Neural progenitor cell (in vitro differentiated cells): ENCODE data around the gene ITPRID1. TPM values are rescaled to one million over a fixed set of nuclear protein-coding genes. Genes with fewer than 3 reads are reported as not detected.

Source experiments
- DNase-seq: peaks from one replicate; pipeline ENCODE4 v3.0.0-alpha.2; 2016; ENCODE audit warnings: low spot score
- H2AFZ ChIP-seq: fragments of 200-600 bp; sonication (generic); replicated peaks from 2 replicates; pipeline ENCODE4 v1.6.1; 2016; ENCODE audit warnings: antibody characterized with exemption
- H3F3A ChIP-seq: fragments of 200-600 bp; sonication (generic); 2 replicates; pipeline ENCODE4 v1.6.1; 2016; ENCODE audit warnings: antibody characterized with exemption, low read depth
- H3K27ac ChIP-seq: fragments of 200-600 bp; sonication (generic); 2 replicates; pipeline ENCODE4 v1.5.1; 2016; ENCODE audit warnings: mild to moderate bottlenecking
- H3K27me3 ChIP-seq: fragments of 200-600 bp; sonication (generic); 2 replicates; pipeline ENCODE4 v1.6.1; 2016; ENCODE audit warnings: mild to moderate bottlenecking, moderate library complexity
- H3K36me3 ChIP-seq: fragments of 200-600 bp; sonication (generic); 2 replicates; pipeline ENCODE4 v1.5.1; 2016
- H3K4me1 ChIP-seq: fragments of 200-600 bp; sonication (generic); 2 replicates; pipeline ENCODE4 v1.6.1; 2016; ENCODE audit warnings: mixed run types
- H3K4me2 ChIP-seq: fragments of 200-600 bp; sonication (generic); 2 replicates; pipeline ENCODE4 v1.6.1; 2016
- H3K4me3 ChIP-seq: fragments of 200-600 bp; sonication (generic); 2 replicates; pipeline ENCODE4 v1.5.1; 2016
- H3K79me2 ChIP-seq: fragments of 200-600 bp; sonication (generic); 2 replicates; pipeline ENCODE4 v1.6.1; 2016; ENCODE audit warnings: low read depth
- H3K9ac ChIP-seq: fragments of 200-600 bp; sonication (generic); 2 replicates; pipeline ENCODE4 v1.6.1; 2016
- H3K9me3 ChIP-seq: fragments of 200-600 bp; sonication (generic); 2 replicates; pipeline ENCODE4 v1.5.1; 2016; ENCODE audit warnings: low read depth
- H4K20me1 ChIP-seq: fragments of 200-600 bp; sonication (generic); 2 replicates; pipeline ENCODE4 v1.6.1; 2016; ENCODE audit warnings: low read depth
- H3K27ac Mint-ChIP-seq: 3 replicates; pipeline ENCODE4 v1.8.0; 2021; ENCODE audit warnings: mixed read lengths
- H3K27me3 Mint-ChIP-seq: 2 replicates; pipeline ENCODE4 v1.8.0; 2022; ENCODE audit warnings: low read depth, mild to moderate bottlenecking, inconsistent platforms, moderate library complexity, mixed read lengths; ENCODE audit not compliant: insufficient read depth
- H3K36me3 Mint-ChIP-seq: 3 replicates; pipeline ENCODE4 v1.8.0; 2021; ENCODE audit warnings: mixed read lengths
- H3K4me1 Mint-ChIP-seq: 3 replicates; pipeline ENCODE4 v1.8.0; 2021; ENCODE audit warnings: mixed read lengths
- H3K4me3 Mint-ChIP-seq: 3 replicates; pipeline ENCODE4 v1.8.0; 2021; ENCODE audit warnings: mild to moderate bottlenecking, moderate library complexity, mixed read lengths
- H3K9me3 Mint-ChIP-seq: 3 replicates; pipeline ENCODE4 v1.8.0; 2020; ENCODE audit warnings: mixed read lengths
- CTCF ChIP-seq: fragments of 200-600 bp; sonication (generic); IDR thresholded peaks from 2 replicates; pipeline ENCODE4 v1.5.1; 2017; ENCODE audit warnings: antibody characterized with exemption, mild to moderate bottlenecking
- EZH2 ChIP-seq: fragments of 200-600 bp; sonication (generic); IDR thresholded peaks from 2 replicates; pipeline ENCODE4 v1.6.1; 2017; ENCODE audit warnings: antibody characterized with exemption, mild to moderate bottlenecking, moderate library complexity
- EZH2phosphoT487 ChIP-seq: fragments of 200-600 bp; sonication (generic); IDR thresholded peaks from 2 replicates; pipeline ENCODE4 v1.6.1; 2017; ENCODE audit warnings: antibody characterized with exemption
- total RNA-seq: library from RNA; depleted of rRNA; stranded (reverse); fragments of >200 nt; gene quantifications from 2 replicates; pipeline ENCODE4 v1.2.3, GENCODE V29; 2015; ENCODE audit warnings: low replicate concordance

ITPRID1 gene
- total RNA-seq, 1 donor from 2014 or later = not detected

DNA sequence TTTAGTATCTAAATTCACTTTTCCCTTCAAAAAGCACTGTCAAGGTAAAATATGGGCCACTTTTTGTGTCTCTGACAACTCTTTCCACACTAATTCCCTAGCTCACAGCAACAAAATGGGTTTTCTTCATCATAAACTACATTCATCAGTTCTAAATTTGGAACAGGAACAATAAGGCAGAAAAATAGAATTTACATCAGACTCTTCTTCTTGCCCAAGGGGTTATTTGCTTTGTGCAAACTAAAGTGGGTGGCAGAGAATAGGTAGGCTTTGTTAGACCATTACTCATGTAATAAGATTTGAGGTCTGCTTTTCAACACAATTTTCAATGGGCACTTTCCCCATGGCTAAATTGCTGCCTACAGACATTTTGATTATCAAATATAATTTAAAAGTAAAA lies 155.6 kb downstream of the ITPRID1 start:
- Histone ChIP-seq H3K27ac (no peak overlapping the region), H3K27me3 (no peaks in the 10 kb centered on the region), H3K9ac (no peak overlapping the region), H3K4me3 (no peak overlapping the region), H3K9me3 (no peaks in the 10 kb centered on the region), H3F3A (no peaks in the 10 kb centered on the region), H3K4me2 (no peak overlapping the region), H3K36me3 (no peaks in the 10 kb centered on the region), H4K20me1 (no peaks in the 10 kb centered on the region), H3K4me1 (no peaks in the 10 kb centered on the region), H3K79me2 (no peaks in the 10 kb centered on the region), H2AFZ (no peak overlapping the region)
- no peak overlapping the region for H3K4me3 Mint-ChIP-seq
- H3K4me1 Mint-ChIP-seq = no peaks in the 10 kb centered on the region
- H3K9me3 Mint-ChIP-seq = peaks cover 17% of the 10 kb centered on the region
- peaks cover 5% of the 10 kb centered on the region for H3K27me3 Mint-ChIP-seq
- no peak overlapping the region for H3K27ac Mint-ChIP-seq
- no peaks in the 10 kb centered on the region for H3K36me3 Mint-ChIP-seq
- no peak for DNase-seq
- no peak for TF ChIP-seq EZH2
- TF ChIP-seq EZH2phosphoT487 = no peak
- TF ChIP-seq CTCF = no peak

DNA sequence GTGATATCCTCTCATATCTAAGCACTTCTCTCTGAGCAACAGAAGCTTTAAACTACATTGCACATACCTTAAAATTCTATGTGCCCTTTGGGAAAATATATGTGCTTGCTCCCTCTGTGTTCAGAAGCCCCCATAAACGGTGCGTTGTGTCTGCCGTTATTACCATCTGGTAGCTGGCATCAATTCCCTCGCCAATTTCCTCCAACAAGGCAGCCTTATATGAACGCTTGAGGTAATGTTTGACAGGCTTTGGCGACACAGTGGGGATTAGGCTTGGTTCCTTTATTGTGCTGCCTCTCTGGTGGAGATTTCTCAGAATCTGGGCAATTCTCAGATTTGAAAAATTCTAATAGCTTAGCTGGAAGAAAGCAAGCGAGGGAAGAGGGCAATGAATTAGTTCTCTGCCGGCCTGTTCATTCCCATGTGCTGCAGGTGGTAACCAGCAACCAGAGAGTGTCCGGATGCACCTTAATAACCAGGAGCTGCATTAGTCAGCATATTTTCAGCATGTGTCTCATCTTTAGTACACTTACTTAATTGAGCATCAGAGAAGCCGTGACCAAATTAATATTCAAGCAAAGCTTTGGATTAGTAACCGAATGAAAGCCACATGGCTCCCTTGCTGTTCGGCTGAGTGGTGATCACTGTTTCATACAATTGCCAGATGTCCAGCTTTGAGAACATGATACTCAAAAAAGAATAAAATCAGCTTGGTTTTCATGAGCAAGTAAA lies 165.8 kb downstream of the ITPRID1 start:
- Histone ChIP-seq H3K4me2 (no peak overlapping the region), H3K9ac (no peak overlapping the region), H3F3A (no peaks in the 10 kb centered on the region), H4K20me1 (no peaks in the 10 kb centered on the region), H3K9me3 (no peaks in the 10 kb centered on the region), H3K36me3 (no peaks in the 10 kb centered on the region), H3K79me2 (no peaks in the 10 kb centered on the region), H2AFZ (no peak overlapping the region), H3K4me3 (no peak overlapping the region), H3K4me1 (no peaks in the 10 kb centered on the region), H3K27me3 (no peaks in the 10 kb centered on the region), H3K27ac (no peak overlapping the region)
- DNase-seq = no peak
- no peaks in the 10 kb centered on the region for H3K4me1 Mint-ChIP-seq
- no peak overlapping the region for H3K27ac Mint-ChIP-seq
- TF ChIP-seq CTCF (no peak), EZH2 (no peak)
- H3K4me3 Mint-ChIP-seq = no peak overlapping the region
- no peaks in the 10 kb centered on the region for H3K9me3 Mint-ChIP-seq
- H3K27me3 Mint-ChIP-seq = peaks cover 6% of the 10 kb centered on the region
- no peaks in the 10 kb centered on the region for H3K36me3 Mint-ChIP-seq

DNA sequence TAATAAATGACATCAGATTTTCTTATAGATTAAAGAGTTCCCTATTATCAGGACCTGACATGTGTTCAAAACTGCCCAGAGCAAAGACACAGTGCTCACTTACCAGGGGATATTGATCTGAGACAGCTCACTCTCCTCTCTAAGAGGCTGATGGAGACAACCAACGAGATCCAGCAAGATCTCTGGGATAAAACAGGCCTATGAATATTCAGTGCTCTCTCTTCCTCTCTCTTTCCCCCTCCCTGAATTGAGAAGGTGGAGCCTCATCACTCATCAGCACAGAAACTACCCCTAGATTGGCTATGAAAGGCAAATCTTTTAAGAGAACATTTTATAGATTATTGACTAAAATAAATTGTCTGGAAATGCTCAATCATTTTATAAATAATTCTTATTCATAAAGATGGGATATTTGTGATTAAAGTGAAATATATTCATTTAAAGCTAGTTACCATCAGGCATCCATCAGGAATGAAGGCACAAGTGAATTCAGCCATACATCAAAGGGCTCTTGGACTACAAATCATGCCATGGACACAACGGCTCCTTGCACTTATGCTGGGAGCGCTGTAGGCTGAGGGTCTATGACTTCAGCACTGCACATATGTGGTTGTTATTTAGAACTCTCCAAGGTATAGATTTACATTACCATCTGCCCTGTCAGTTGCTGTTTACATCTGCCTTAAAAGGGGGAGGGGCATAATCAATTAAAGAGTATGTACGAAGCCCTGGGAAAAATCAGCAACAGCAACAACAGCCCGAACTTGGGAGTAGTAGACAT lies 169.7 kb downstream of the ITPRID1 start:
- Histone ChIP-seq H3K36me3 (no peaks in the 10 kb centered on the region), H3K4me3 (no peak overlapping the region), H3K27me3 (peaks cover 13% of the 10 kb centered on the region), H3K4me1 (peaks cover 10% of the 10 kb centered on the region), H3K4me2 (no peak overlapping the region), H3F3A (no peaks in the 10 kb centered on the region), H4K20me1 (no peaks in the 10 kb centered on the region), H3K79me2 (no peaks in the 10 kb centered on the region), H2AFZ (no peak overlapping the region), H3K9ac (no peak overlapping the region), H3K9me3 (no peaks in the 10 kb centered on the region), H3K27ac (no peak overlapping the region)
- H3K4me1 Mint-ChIP-seq = peaks cover 11% of the 10 kb centered on the region
- no peaks in the 10 kb centered on the region for H3K36me3 Mint-ChIP-seq
- no peak overlapping the region for H3K4me3 Mint-ChIP-seq
- peaks cover 6% of the 10 kb centered on the region for H3K27me3 Mint-ChIP-seq
- TF ChIP-seq CTCF (no peak), EZH2 (no peak), EZH2phosphoT487 (no peak)
- no peak for DNase-seq
- H3K9me3 Mint-ChIP-seq = no peaks in the 10 kb centered on the region
- no peak overlapping the region for H3K27ac Mint-ChIP-seq
